ENCODE data around the gene HIP1R.

Gene HIP1R

GRCh38 chr12:122847921-122848421 lies 12.7 kb downstream of the HIP1R start:
- no peak for DNase-seq (ENCODE audit: low read depth in 3 of 3)

GRCh38 chr12:122848471-122849351 lies 13.5 kb downstream of the HIP1R start:
- DNase-seq (ENCODE audit: low read depth in 3 of 3) = no peak

- DNase-seq (ENCODE audit: low read depth in 3 of 3) = no peak
Observed at GRCh38 chr12:122849352-122850047, 14.2 kb downstream of the HIP1R start.

GRCh38 chr12:122850048-122850445 lies 14.8 kb downstream of the HIP1R start:
- DNase-seq (ENCODE audit: low read depth in 3 of 3) = no peak

- DNase-seq (ENCODE audit: low read depth in 3 of 3) = no peak
Observed at GRCh38 chr12:122850695-122851350, 15.6 kb downstream of the HIP1R start.

- DNase-seq (ENCODE audit: low read depth in 3 of 3) = no peak
Observed at GRCh38 chr12:122851820-122852219, 16.6 kb downstream of the HIP1R start.

GRCh38 chr12:122852336-122853275 lies 17.3 kb downstream of the HIP1R start:
- DNase-seq (ENCODE audit: low read depth in 3 of 3) = no peak

GRCh38 chr12:122853582-122854245 lies 18.5 kb downstream of the HIP1R start:
- no peak for DNase-seq (ENCODE audit: low read depth in 3 of 3)

GRCh38 chr12:122854554-122854953 lies 19.3 kb downstream of the HIP1R start:
- DNase-seq (ENCODE audit: low read depth in 3 of 3) = no peak

- no peak for DNase-seq (ENCODE audit: low read depth in 3 of 3)
Observed at GRCh38 chr12:122855071-122855829, 20.0 kb downstream of the HIP1R start.

- no peak for DNase-seq (ENCODE audit: low read depth in 3 of 3)
Observed at GRCh38 chr12:122855928-122856831, 20.9 kb downstream of the HIP1R start.

- DNase-seq (ENCODE audit: low read depth in 3 of 3) = no peak
Observed at GRCh38 chr12:122856999-122857671, 21.9 kb downstream of the HIP1R start.

GRCh38 chr12:122858171-122858570 lies 22.9 kb downstream of the HIP1R start:
- no peak for DNase-seq (ENCODE audit: low read depth in 3 of 3)

GRCh38 chr12:122858591-122859302 lies 23.5 kb downstream of the HIP1R start:
- DNase-seq (ENCODE audit: low read depth in 3 of 3) = no peak

GRCh38 chr12:122859303-122860039 lies 24.2 kb downstream of the HIP1R start:
- DNase-seq (ENCODE audit: low read depth in 3 of 3) = no peak

GRCh38 chr12:122860040-122860853 lies 25.0 kb downstream of the HIP1R start:
- DNase-seq (ENCODE audit: low read depth in 3 of 3) = peak; percentile 64 to 75 (median 75)

All from stimulated activated CD4-positive, alpha-beta T cell treated with anti-CD3 and anti-CD28 coated beads, TNF-alpha, amount 100 ng/mL, for 48 hours (primary cell).